ENCODE results near the gene POR. TPM values are rescaled to one million over a fixed set of nuclear protein-coding genes. Genes with fewer than 3 reads are reported as not detected.

POR gene
- total RNA-seq, 1 experiment from 2014 or later = 151 TPM

DNA sequence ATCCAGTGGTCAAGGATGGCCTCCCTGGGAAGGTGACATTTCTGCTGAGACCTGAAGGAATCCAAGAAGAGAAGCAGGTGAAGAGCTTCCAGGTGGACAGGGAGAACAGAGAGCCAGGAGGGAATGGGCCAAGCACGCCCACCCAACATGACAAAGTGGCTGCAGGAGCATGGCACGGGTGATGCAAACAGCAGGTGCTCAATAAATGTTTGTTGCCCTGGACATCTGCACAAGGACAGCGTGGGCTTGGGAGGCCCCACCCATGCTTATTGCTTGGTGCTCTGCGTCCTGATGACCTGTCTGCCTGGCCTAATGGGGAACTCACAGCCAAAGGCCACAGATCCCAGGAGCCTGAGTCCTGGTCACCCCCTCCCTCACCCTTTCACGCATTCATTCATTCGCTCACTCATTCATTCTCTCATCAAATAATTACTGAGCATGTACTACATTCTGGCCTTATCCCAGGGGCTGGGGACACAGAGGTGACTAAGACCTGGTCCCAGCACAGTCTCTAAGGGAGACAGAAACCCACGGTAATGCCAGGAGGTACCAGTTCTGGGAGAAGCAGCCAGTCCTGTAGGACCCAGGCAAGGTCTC is 23.0 kb upstream of the POR start:
- TF ChIP-seq, protein P1, sequence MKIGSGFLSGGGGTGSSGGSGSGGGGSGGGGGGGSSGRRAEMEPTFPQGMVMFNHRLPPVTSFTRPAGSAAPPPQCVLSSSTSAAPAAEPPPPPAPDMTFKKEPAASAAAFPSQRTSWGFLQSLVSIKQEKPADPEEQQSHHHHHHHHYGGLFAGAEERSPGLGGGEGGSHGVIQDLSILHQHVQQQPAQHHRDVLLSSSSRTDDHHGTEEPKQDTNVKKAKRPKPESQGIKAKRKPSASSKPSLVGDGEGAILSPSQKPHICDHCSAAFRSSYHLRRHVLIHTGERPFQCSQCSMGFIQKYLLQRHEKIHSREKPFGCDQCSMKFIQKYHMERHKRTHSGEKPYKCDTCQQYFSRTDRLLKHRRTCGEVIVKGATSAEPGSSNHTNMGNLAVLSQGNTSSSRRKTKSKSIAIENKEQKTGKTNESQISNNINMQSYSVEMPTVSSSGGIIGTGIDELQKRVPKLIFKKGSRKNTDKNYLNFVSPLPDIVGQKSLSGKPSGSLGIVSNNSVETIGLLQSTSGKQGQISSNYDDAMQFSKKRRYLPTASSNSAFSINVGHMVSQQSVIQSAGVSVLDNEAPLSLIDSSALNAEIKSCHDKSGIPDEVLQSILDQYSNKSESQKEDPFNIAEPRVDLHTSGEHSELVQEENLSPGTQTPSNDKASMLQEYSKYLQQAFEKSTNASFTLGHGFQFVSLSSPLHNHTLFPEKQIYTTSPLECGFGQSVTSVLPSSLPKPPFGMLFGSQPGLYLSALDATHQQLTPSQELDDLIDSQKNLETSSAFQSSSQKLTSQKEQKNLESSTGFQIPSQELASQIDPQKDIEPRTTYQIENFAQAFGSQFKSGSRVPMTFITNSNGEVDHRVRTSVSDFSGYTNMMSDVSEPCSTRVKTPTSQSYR (CRISPR knock-in tag; IDR thresholded peaks at IDR 0.05) = no peak
- TF ChIP-seq, protein P2, sequence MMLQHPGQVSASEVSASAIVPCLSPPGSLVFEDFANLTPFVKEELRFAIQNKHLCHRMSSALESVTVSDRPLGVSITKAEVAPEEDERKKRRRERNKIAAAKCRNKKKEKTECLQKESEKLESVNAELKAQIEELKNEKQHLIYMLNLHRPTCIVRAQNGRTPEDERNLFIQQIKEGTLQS (CRISPR knock-in tag; conservative IDR thresholded peaks at IDR 0.05) = no peak
- TF ChIP-seq EMX1 (CRISPR knock-in tag; IDR thresholded peaks at IDR 0.05) (no peak), MAX (CRISPR knock-in tag; IDR thresholded peaks at IDR 0.05) (no peak), ZNF671 (CRISPR knock-in tag; IDR thresholded peaks at IDR 0.05) (no peak)
- TF ChIP-seq, protein P3, sequence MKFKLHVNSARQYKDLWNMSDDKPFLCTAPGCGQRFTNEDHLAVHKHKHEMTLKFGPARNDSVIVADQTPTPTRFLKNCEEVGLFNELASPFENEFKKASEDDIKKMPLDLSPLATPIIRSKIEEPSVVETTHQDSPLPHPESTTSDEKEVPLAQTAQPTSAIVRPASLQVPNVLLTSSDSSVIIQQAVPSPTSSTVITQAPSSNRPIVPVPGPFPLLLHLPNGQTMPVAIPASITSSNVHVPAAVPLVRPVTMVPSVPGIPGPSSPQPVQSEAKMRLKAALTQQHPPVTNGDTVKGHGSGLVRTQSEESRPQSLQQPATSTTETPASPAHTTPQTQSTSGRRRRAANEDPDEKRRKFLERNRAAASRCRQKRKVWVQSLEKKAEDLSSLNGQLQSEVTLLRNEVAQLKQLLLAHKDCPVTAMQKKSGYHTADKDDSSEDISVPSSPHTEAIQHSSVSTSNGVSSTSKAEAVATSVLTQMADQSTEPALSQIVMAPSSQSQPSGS (CRISPR knock-in tag; IDR thresholded peaks at IDR 0.05; ENCODE audit: borderline replicate concordance, low read depth) = no peak
- TF ChIP-seq, protein P4, sequence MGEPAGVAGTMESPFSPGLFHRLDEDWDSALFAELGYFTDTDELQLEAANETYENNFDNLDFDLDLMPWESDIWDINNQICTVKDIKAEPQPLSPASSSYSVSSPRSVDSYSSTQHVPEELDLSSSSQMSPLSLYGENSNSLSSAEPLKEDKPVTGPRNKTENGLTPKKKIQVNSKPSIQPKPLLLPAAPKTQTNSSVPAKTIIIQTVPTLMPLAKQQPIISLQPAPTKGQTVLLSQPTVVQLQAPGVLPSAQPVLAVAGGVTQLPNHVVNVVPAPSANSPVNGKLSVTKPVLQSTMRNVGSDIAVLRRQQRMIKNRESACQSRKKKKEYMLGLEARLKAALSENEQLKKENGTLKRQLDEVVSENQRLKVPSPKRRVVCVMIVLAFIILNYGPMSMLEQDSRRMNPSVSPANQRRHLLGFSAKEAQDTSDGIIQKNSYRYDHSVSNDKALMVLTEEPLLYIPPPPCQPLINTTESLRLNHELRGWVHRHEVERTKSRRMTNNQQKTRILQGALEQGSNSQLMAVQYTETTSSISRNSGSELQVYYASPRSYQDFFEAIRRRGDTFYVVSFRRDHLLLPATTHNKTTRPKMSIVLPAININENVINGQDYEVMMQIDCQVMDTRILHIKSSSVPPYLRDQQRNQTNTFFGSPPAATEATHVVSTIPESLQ (CRISPR knock-in tag; IDR thresholded peaks at IDR 0.05) = no peak
- TF ChIP-seq, protein P5, sequence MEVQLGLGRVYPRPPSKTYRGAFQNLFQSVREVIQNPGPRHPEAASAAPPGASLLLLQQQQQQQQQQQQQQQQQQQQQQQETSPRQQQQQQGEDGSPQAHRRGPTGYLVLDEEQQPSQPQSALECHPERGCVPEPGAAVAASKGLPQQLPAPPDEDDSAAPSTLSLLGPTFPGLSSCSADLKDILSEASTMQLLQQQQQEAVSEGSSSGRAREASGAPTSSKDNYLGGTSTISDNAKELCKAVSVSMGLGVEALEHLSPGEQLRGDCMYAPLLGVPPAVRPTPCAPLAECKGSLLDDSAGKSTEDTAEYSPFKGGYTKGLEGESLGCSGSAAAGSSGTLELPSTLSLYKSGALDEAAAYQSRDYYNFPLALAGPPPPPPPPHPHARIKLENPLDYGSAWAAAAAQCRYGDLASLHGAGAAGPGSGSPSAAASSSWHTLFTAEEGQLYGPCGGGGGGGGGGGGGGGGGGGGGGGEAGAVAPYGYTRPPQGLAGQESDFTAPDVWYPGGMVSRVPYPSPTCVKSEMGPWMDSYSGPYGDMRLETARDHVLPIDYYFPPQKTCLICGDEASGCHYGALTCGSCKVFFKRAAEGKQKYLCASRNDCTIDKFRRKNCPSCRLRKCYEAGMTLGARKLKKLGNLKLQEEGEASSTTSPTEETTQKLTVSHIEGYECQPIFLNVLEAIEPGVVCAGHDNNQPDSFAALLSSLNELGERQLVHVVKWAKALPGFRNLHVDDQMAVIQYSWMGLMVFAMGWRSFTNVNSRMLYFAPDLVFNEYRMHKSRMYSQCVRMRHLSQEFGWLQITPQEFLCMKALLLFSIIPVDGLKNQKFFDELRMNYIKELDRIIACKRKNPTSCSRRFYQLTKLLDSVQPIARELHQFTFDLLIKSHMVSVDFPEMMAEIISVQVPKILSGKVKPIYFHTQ (CRISPR knock-in tag; IDR thresholded peaks at IDR 0.05) = no peak
- ATAC-seq = no peak
- H3K27ac Mint-ChIP-seq = no peak overlapping the region
- no peak overlapping the region for H3K4me3 Mint-ChIP-seq
- ChIA-PET CTCF (interaction anchor here (1.4 to 1.9 kb wide), 2 partner anchors 22 to 128 kb away, joined by 3 to 4 read pairs; no protein-coding TSS in a partner anchor), POLR2A (interaction anchor here (0.7 kb wide), 2 partner anchors 65 to 126 kb away, joined by 3 to 4 read pairs; no protein-coding TSS in a partner anchor)
- no peaks in the 10 kb centered on the region for H3K4me1 Mint-ChIP-seq
- DNase-seq (ENCODE audit: low spot score) = no peak
- H3K27me3 Mint-ChIP-seq (ENCODE audit: low read depth) = no peaks in the 10 kb centered on the region
- peaks cover 10% of the 10 kb centered on the region for H3K36me3 Mint-ChIP-seq
- H3K9me3 Mint-ChIP-seq = no peaks in the 10 kb centered on the region

DNA sequence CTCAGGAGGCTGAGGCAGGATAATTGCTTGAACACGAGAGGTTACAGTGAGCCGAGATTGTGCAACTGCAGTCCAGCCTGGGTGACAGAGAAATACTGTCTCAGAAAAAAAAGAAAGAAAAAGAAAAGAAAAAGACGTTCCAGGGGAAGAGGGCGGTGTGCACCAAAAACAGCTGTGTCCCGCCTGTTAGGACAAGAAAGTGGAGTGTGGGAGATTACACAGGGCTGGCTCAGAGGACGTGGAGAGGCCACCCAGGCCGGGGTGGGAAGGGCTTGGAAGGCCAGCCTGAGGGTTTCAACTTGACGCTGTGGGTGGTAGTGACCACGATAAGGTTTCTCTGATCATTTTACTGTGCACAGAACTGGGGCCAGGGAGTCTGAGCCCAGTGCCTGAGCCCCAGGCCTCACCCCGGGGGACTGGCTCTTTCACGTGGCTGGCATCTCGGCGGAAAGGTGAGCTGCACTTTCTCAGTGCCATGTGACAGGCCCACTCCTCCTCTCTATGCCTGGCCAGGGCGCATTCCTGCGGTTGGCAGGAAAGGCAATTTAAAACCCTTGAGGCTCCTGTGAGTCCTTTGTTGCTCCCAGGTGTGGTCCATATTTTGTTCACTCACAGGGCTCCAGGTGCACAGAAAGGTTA is 22.2 kb upstream of the POR start:
- ATAC-seq = no peak
- no peak for DNase-seq (ENCODE audit: low spot score)
- Mint-ChIP-seq H3K4me3 (no peak overlapping the region), H3K4me1 (no peaks in the 10 kb centered on the region), H3K36me3 (peaks cover 6% of the 10 kb centered on the region), H3K27me3 (ENCODE audit: low read depth) (no peaks in the 10 kb centered on the region), H3K9me3 (no peaks in the 10 kb centered on the region), H3K27ac (peak overlapping the region; percentile 62)
- CTCF ChIA-PET = interaction anchor here (1.9 kb wide), 1 partner anchor 127 kb away, joined by 4 read pairs; no protein-coding TSS in a partner anchor
- POLR2A ChIA-PET = interaction anchor here (0.8 kb wide), 1 partner anchor 14 kb away, joined by 3 read pairs; the partner anchor contains the start of gene RHBDD2
- TF ChIP-seq ZNF121 (CRISPR knock-in tag; IDR thresholded peaks at IDR 0.05) (no peak), NFATC4 (CRISPR knock-in tag; IDR thresholded peaks at IDR 0.05) (no peak), MAX (CRISPR knock-in tag; IDR thresholded peaks at IDR 0.05) (no peak), NFYB (CRISPR knock-in tag; conservative IDR thresholded peaks at IDR 0.05; ENCODE audit: low read depth) (no peak), OVOL2 (CRISPR knock-in tag; IDR thresholded peaks at IDR 0.05; ENCODE audit: borderline replicate concordance) (no peak), FOXK1 (CRISPR knock-in tag; IDR thresholded peaks at IDR 0.05) (no peak), ZNF232 (CRISPR knock-in tag; IDR thresholded peaks at IDR 0.05) (no peak)
- TF ChIP-seq, protein P3 (CRISPR knock-in tag; IDR thresholded peaks at IDR 0.05; ENCODE audit: borderline replicate concordance, low read depth) = no peak
- TF ChIP-seq, protein P6, sequence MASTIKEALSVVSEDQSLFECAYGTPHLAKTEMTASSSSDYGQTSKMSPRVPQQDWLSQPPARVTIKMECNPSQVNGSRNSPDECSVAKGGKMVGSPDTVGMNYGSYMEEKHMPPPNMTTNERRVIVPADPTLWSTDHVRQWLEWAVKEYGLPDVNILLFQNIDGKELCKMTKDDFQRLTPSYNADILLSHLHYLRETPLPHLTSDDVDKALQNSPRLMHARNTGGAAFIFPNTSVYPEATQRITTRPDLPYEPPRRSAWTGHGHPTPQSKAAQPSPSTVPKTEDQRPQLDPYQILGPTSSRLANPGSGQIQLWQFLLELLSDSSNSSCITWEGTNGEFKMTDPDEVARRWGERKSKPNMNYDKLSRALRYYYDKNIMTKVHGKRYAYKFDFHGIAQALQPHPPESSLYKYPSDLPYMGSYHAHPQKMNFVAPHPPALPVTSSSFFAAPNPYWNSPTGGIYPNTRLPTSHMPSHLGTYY (CRISPR knock-in tag; IDR thresholded peaks at IDR 0.05) = no peak
- TF ChIP-seq, protein P2 (CRISPR knock-in tag; conservative IDR thresholded peaks at IDR 0.05) = no peak
- TF ChIP-seq, protein P7, sequence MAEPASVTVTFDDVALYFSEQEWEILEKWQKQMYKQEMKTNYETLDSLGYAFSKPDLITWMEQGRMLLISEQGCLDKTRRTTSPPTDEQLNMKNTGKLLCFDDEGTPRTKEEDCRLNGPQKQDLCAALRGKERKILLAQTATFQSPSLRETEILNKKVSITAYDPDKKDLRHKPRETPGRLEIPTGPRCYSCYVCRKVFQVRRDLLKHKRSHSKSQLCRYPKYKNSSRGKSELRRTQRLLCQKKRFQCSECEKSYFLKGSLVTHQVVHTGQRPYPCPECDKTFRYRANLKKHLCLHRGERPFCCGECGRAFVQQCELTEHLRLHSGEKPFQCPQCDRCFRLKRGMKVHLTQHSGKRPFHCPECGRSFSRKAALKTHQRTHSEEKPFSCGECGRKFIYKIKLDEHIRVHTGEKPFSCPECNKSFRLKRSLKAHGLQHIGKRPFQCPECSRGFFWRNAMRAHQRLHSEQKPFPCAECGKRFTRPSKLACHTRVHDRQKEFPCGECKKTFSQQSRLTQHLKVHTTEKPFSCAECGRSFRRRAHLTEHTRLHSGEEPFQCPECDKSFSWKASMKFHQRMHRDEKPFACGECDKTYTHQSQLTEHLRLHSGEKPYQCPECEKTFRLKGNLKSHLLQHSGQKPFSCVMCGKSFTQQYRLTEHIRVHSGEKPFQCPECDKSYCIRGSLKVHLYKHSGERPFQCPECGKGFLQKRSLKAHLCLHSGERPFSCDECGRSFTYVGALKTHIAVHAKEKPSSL (CRISPR knock-in tag; conservative IDR thresholded peaks at IDR 0.05) = no peak

All from WTC11 (cell line).